Neural progenitor cell (in vitro differentiated cells): ENCODE measurements around the gene ASH1L. TPM values are rescaled to one million over a fixed set of nuclear protein-coding genes. Genes with fewer than 3 reads are reported as not detected.
A peak's percentile ranks its signal among the peaks of the same experiment; 100 is the strongest.

ENCODE experiments used
- DNase-seq: peaks from one replicate; pipeline ENCODE4 v3.0.0-alpha.2; 2016; ENCODE audit warnings: low spot score
- H2AFZ ChIP-seq: fragments of 200-600 bp; sonication (generic); replicated peaks from 2 replicates; pipeline ENCODE4 v1.6.1; 2016; ENCODE audit warnings: antibody characterized with exemption
- H3F3A ChIP-seq: fragments of 200-600 bp; sonication (generic); 2 replicates; pipeline ENCODE4 v1.6.1; 2016; ENCODE audit warnings: antibody characterized with exemption, low read depth
- H3K27ac ChIP-seq: fragments of 200-600 bp; sonication (generic); 2 replicates; pipeline ENCODE4 v1.5.1; 2016; ENCODE audit warnings: mild to moderate bottlenecking
- H3K27me3 ChIP-seq: fragments of 200-600 bp; sonication (generic); 2 replicates; pipeline ENCODE4 v1.6.1; 2016; ENCODE audit warnings: mild to moderate bottlenecking, moderate library complexity
- H3K36me3 ChIP-seq: fragments of 200-600 bp; sonication (generic); 2 replicates; pipeline ENCODE4 v1.5.1; 2016
- H3K4me1 ChIP-seq: fragments of 200-600 bp; sonication (generic); 2 replicates; pipeline ENCODE4 v1.6.1; 2016; ENCODE audit warnings: mixed run types
- H3K4me2 ChIP-seq: fragments of 200-600 bp; sonication (generic); 2 replicates; pipeline ENCODE4 v1.6.1; 2016
- H3K4me3 ChIP-seq: fragments of 200-600 bp; sonication (generic); 2 replicates; pipeline ENCODE4 v1.5.1; 2016
- H3K79me2 ChIP-seq: fragments of 200-600 bp; sonication (generic); 2 replicates; pipeline ENCODE4 v1.6.1; 2016; ENCODE audit warnings: low read depth
- H3K9ac ChIP-seq: fragments of 200-600 bp; sonication (generic); 2 replicates; pipeline ENCODE4 v1.6.1; 2016
- H3K9me3 ChIP-seq: fragments of 200-600 bp; sonication (generic); 2 replicates; pipeline ENCODE4 v1.5.1; 2016; ENCODE audit warnings: low read depth
- H4K20me1 ChIP-seq: fragments of 200-600 bp; sonication (generic); 2 replicates; pipeline ENCODE4 v1.6.1; 2016; ENCODE audit warnings: low read depth
- H3K27ac Mint-ChIP-seq: 3 replicates; pipeline ENCODE4 v1.8.0; 2021; ENCODE audit warnings: mixed read lengths
- H3K27me3 Mint-ChIP-seq: 2 replicates; pipeline ENCODE4 v1.8.0; 2022; ENCODE audit warnings: low read depth, mild to moderate bottlenecking, inconsistent platforms, moderate library complexity, mixed read lengths; ENCODE audit not compliant: insufficient read depth
- H3K36me3 Mint-ChIP-seq: 3 replicates; pipeline ENCODE4 v1.8.0; 2021; ENCODE audit warnings: mixed read lengths
- H3K4me1 Mint-ChIP-seq: 3 replicates; pipeline ENCODE4 v1.8.0; 2021; ENCODE audit warnings: mixed read lengths
- H3K4me3 Mint-ChIP-seq: 3 replicates; pipeline ENCODE4 v1.8.0; 2021; ENCODE audit warnings: mild to moderate bottlenecking, moderate library complexity, mixed read lengths
- H3K9me3 Mint-ChIP-seq: 3 replicates; pipeline ENCODE4 v1.8.0; 2020; ENCODE audit warnings: mixed read lengths
- CTCF ChIP-seq: fragments of 200-600 bp; sonication (generic); IDR thresholded peaks from 2 replicates; pipeline ENCODE4 v1.5.1; 2017; ENCODE audit warnings: antibody characterized with exemption, mild to moderate bottlenecking
- EZH2 ChIP-seq: fragments of 200-600 bp; sonication (generic); IDR thresholded peaks from 2 replicates; pipeline ENCODE4 v1.6.1; 2017; ENCODE audit warnings: antibody characterized with exemption, mild to moderate bottlenecking, moderate library complexity
- EZH2phosphoT487 ChIP-seq: fragments of 200-600 bp; sonication (generic); IDR thresholded peaks from 2 replicates; pipeline ENCODE4 v1.6.1; 2017; ENCODE audit warnings: antibody characterized with exemption
- total RNA-seq: library from RNA; depleted of rRNA; stranded (reverse); fragments of >200 nt; gene quantifications from 2 replicates; pipeline ENCODE4 v1.2.3, GENCODE V29; 2015; ENCODE audit warnings: low replicate concordance

Gene ASH1L
- total RNA-seq, 1 donor from 2014 or later, result 42.1 TPM

- peaks cover 26% of the 10 kb centered on the region for H3K36me3 Mint-ChIP-seq
- Histone ChIP-seq H3K79me2 (no peaks in the 10 kb centered on the region), H3K9me3 (no peaks in the 10 kb centered on the region), H3K36me3 (peaks cover 7% of the 10 kb centered on the region), H4K20me1 (no peaks in the 10 kb centered on the region), H3K27ac (no peak overlapping the region), H3K4me1 (no peaks in the 10 kb centered on the region), H3K4me3 (no peak overlapping the region), H3K4me2 (no peak overlapping the region), H3K27me3 (no peaks in the 10 kb centered on the region), H3K9ac (no peak overlapping the region), H2AFZ (no peak overlapping the region), H3F3A (no peaks in the 10 kb centered on the region)
- peaks cover 2% of the 10 kb centered on the region for H3K27me3 Mint-ChIP-seq
- no peaks in the 10 kb centered on the region for H3K4me1 Mint-ChIP-seq
- H3K9me3 Mint-ChIP-seq, result peaks cover 14% of the 10 kb centered on the region
- no peak for DNase-seq
- no peak overlapping the region for H3K27ac Mint-ChIP-seq
- TF ChIP-seq EZH2phosphoT487 (no peak), CTCF (no peak), EZH2 (no peak)
- H3K4me3 Mint-ChIP-seq, result no peak overlapping the region
These were observed 179.2 kb downstream of the ASH1L start for GRCh38 chr1:155383406-155383805.

DNA sequence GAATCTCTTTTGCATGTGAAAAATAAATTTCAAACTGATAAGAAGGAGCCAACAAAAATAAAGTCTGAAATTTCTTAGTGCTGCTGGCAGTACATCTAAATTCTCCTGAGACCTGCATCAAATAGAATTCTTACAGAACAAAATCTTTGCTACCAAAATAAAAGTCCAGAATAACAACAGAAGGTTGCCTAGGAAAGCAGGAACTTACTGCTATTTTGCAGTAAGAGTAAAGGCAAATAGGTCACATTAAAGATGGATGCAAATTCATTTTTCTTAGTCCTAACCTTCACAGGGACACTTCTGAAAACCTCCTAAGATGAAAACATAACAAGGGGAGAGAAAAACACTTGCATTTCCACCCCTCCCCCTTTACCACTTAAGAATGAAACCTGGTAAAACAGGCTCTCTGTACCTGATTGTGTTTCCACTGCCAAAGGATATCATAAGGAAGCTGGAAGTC lies 182.9 kb downstream of the ASH1L start:
- no peaks in the 10 kb centered on the region for H3K4me1 ChIP-seq
- H3K9me3 Mint-ChIP-seq, result no peaks in the 10 kb centered on the region
- no peak overlapping the region for H3K4me2 ChIP-seq
- H4K20me1 ChIP-seq, result no peaks in the 10 kb centered on the region
- H3K27ac ChIP-seq, result peak overlapping the region; percentile 26
- no peaks in the 10 kb centered on the region for H3K9me3 ChIP-seq
- no peak overlapping the region for H3K4me3 Mint-ChIP-seq
- no peaks in the 10 kb centered on the region for H3K36me3 ChIP-seq
- H2AFZ ChIP-seq, result no peak overlapping the region
- H3F3A ChIP-seq, result no peaks in the 10 kb centered on the region
- no peak overlapping the region for H3K9ac ChIP-seq
- TF ChIP-seq CTCF, result no peak
- TF ChIP-seq EZH2phosphoT487, result no peak
- no peak for TF ChIP-seq EZH2
- H3K36me3 Mint-ChIP-seq, result peaks cover 23% of the 10 kb centered on the region
- no peak overlapping the region for H3K27ac Mint-ChIP-seq
- H3K4me1 Mint-ChIP-seq, result no peaks in the 10 kb centered on the region
- DNase-seq, result no peak
- no peak overlapping the region for H3K4me3 ChIP-seq
- H3K27me3 ChIP-seq, result no peaks in the 10 kb centered on the region
- no peaks in the 10 kb centered on the region for H3K79me2 ChIP-seq
- peaks cover 2% of the 10 kb centered on the region for H3K27me3 Mint-ChIP-seq

- H3K4me1 ChIP-seq, result no peaks in the 10 kb centered on the region
- H3K27me3 ChIP-seq, result no peaks in the 10 kb centered on the region
- no peaks in the 10 kb centered on the region for H3K79me2 ChIP-seq
- H3K9me3 Mint-ChIP-seq, result no peaks in the 10 kb centered on the region
- no peaks in the 10 kb centered on the region for H3K4me1 Mint-ChIP-seq
- DNase-seq, result no peak
- no peak overlapping the region for H3K4me3 Mint-ChIP-seq
- no peak overlapping the region for H3K4me2 ChIP-seq
- no peaks in the 10 kb centered on the region for H3K9me3 ChIP-seq
- no peak overlapping the region for H3K9ac ChIP-seq
- H3K27ac Mint-ChIP-seq, result no peak overlapping the region
- H2AFZ ChIP-seq, result no peak overlapping the region
- peaks cover 2% of the 10 kb centered on the region for H3K27me3 Mint-ChIP-seq
- H4K20me1 ChIP-seq, result no peaks in the 10 kb centered on the region
- peaks cover 23% of the 10 kb centered on the region for H3K36me3 Mint-ChIP-seq
- H3K27ac ChIP-seq, result no peak overlapping the region
- H3F3A ChIP-seq, result no peaks in the 10 kb centered on the region
- no peak for TF ChIP-seq EZH2phosphoT487
- TF ChIP-seq EZH2, result no peak
- TF ChIP-seq CTCF, result no peak
- H3K36me3 ChIP-seq, result no peaks in the 10 kb centered on the region
- no peak overlapping the region for H3K4me3 ChIP-seq
These were observed 183.4 kb downstream of the ASH1L start for GRCh38 chr1:155379180-155379579.
